HL-60/S4 treated with retinoic acid at 250 ng/mL for 4 days and 3 days (cell line): ENCODE measurements around the gene IL20RA.
"Not testable (repeated sequence)": the region's sequence is repeated elsewhere in the genome, so short reads cannot be mapped to it uniquely, and the experiment has no call there.

Experiments used
- in situ Hi-C: fragments of 300-500 bp; cut with MboI; formaldehyde crosslinking; loops from 2 replicates; pipeline ENCODE4 v1.7.0; 2022; ENCODE audit warnings: low sequenced_read_pairs

IL20RA gene, protein sequence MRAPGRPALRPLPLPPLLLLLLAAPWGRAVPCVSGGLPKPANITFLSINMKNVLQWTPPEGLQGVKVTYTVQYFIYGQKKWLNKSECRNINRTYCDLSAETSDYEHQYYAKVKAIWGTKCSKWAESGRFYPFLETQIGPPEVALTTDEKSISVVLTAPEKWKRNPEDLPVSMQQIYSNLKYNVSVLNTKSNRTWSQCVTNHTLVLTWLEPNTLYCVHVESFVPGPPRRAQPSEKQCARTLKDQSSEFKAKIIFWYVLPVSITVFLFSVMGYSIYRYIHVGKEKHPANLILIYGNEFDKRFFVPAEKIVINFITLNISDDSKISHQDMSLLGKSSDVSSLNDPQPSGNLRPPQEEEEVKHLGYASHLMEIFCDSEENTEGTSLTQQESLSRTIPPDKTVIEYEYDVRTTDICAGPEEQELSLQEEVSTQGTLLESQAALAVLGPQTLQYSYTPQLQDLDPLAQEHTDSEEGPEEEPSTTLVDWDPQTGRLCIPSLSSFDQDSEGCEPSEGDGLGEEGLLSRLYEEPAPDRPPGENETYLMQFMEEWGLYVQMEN

GRCh38 chr6:137044366-137045221 lies at the start of gene IL20RA:
Gene IL20RA, minus strand, starts transcription at chr6:137044965. Its CDS starts 237 bp downstream, at chr6:137044728.
- in situ Hi-C loops: no loop called here

DNA sequence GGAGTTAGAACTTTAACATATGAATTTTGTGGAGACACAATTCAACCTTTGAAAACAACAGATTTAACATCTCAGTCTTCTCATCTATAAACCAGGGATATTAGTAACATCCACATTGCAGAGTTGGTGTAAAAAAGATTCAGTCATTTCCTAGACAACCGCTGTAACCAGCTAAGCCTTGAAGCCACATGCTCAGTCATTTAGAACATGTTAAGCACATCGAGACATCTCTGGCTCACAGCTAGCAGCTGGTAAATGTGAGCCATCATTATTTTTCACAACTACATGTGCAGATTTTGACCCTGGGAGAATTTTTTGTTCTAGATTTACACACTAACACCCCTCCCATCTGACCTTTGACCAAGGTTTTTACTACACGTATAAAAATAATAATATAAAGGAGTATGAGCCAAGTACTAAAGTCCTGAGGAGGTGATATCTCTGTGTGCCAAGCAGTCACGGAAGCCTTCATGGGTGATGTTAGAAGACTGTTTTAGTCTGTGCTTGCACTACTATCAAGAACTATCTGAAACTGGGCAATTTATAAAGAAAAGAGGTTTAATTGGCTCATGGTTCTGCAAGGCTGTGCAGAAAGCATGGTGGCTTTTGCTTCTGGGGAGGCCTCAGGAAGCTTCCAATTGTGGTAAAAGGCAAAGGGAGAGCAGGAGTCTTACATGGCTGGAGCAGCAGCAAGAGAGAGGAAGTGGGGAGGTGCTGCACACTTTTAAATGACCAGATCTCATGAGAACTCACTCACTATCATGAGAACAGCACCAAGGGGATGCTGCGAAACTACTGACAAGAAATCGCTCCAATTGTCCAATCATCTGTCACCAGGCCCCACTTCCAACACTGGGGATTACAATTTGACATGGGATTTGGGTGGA lies 48.7 kb upstream of the IL20RA start:
- in situ Hi-C loops: no loop called here

- in situ Hi-C loops: no loop called here
These were observed 47.3 kb upstream of the IL20RA start for GRCh38 chr6:137092018-137092417.

DNA sequence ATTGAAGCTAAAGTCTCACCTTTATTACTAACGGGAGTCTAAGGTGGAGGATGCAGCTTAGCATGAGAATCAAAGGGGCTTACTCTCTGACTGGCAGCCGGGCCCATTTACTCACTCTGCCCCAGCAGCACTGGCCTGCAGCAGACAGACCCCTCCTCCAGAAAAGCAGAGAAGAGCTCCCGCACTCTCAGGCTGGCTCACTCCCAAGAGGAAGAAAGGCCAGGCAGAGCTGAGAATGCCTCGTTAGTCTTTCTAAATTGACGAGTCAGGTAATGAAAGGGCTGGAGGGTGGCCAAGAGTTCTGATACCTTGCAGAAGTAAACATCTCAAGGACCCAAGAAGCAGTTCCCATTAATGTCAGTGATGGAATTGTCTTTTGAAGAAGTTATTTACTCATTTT lies 44.5 kb upstream of the IL20RA start:
- in situ Hi-C loops: no loop called here

DNA sequence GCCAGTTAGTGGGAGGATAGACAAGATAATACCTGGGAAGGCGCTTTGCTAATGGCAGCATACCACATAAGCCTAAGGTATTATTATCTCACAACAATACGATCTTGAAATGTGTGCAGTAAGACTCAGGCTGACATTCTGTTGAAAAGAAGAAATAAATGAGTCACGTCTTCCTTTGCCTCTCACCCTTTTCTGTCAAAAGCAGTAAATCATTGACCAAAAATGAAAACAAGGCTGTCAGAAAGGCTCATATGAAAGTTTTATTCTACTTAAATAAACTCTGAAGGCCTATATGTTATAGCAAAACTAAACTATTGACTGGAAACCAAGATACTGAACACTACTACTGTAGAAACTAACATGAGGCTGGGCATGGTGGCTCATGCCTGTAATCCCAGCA lies 43.1 kb upstream of the IL20RA start:
- in situ Hi-C loops: no loop called here

DNA sequence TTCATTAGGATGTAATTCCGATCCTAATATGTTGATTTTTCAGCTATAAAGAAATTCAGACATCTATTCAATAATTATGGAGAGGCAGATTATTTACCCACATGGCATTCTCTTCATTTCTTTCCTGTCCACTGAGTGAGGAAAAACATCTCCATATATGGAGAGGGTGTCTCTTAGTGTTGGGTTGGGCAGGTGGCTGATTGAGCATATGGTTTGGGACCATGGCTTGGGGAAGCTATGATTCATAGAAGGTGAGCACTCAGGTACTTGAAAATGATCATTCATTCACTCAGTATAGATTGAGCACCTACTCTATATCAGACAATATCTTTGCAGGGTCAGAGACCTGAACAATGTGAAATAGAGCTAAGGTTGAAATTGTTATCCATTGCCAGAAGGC lies 41.3 kb upstream of the IL20RA start:
- in situ Hi-C loops: no loop called here

GRCh38 chr6:137084865-137085617 lies 40.3 kb upstream of the IL20RA start:
- in situ Hi-C loops: no loop called here

GRCh38 chr6:137084090-137084489 lies 39.3 kb upstream of the IL20RA start:
- in situ Hi-C loops: no loop called here

DNA sequence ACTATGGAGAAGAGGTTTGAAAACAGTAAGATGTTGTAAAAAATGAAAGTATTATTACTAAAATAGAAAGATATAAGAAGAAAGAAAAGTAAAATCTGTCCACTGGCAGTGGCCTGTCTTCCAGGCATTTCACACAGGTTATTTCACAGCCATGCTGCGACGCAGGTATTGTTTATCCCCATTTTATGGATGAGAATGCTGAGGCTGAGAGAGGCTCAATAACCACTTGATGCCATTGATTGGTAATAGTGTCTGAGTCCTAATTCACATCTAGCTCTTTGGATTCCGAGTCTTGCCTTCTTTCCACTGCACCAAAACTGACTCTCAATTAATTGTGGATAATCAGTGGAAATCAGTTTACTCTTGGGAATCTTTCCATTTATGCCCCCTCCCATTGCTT lies 37.2 kb upstream of the IL20RA start:
- in situ Hi-C loops: no loop called here

DNA sequence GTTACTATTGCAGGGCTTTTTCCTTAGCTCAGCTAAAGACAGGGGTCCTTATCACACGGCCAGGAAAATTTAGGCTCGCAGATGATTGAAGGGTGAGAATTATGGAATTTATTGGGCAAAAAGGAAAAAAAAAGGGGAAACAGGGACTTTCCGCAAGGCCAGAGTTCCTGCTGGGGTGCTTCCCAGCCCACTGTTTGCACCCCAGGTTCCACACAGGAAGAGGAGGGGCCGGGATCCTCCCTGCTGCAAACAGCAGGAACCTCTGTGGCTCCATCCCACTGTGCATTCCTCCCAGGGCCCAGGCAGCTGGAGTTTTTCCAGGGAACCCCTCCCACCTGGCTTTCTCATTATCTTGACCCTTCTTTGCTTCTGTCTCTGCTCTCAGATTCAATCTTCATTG lies 35.9 kb upstream of the IL20RA start:
- in situ Hi-C loops: no loop called here

DNA sequence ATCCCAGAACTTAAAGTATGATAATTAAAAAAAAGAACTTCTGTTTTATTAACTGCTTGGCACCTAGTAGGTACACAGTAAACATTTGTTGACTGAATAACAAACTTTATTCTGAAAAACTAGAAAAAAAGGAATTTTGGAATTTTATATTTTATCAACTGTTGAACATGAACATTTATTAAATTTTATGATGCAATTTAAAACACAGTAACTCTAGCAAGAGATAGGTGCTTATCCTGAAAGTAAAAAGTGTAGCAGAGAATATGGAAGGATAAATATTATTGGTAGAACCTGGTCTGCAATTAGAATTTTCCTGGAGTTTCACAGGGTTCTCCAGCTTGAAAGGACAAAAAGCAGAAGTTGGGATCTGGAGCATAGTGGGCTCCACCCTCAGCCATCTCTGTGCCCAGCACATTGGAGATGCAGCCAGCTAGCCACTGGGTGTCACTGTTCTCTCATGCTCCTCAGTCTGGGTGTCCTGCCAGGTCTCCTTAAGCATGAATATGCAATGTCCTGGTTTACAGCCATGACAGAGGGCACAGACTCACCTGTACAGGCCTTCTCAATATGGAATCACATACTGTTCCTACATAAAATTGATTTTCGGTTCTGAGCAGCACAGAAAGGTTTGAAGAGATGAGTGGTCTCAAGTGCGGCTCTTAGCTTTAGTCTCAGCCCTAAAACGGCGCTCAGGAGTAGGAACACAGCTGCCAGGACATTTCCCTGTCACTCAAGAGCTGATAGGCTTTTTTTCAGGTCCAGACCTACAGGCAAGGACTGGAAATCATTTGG lies 31.7 kb upstream of the IL20RA start:
- in situ Hi-C loops: no loop called here

- in situ Hi-C loops: not testable (repeated sequence)
These were observed 31.0 kb upstream of the IL20RA start for GRCh38 chr6:137075790-137076189.

DNA sequence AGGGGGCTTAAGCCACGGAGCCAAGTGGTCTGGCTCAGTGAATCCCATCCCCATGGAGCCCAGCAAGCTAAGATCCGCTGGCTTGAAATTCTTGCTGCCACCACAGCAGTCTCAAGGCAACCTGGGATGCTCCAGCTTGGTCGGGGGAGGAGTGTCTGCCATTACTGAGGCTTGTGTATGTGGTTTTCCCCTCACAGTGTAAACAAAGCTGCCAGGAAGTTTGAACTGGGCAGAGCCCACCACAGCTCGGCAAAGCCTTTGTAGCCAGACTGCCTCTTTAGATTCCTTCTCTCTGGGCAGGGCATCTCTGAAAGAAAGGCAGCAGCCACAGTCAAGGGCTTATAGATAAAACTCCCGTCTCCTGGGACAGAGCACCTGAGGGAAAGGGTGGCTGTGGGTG lies 25.5 kb upstream of the IL20RA start:
- in situ Hi-C loops: no loop called here

- in situ Hi-C loops: no loop called here
These were observed 22.6 kb upstream of the IL20RA start for GRCh38 chr6:137067399-137067798.

- in situ Hi-C loops: no loop called here
These were observed 13.3 kb upstream of the IL20RA start for GRCh38 chr6:137058037-137058436.

- in situ Hi-C loops: no loop called here
These were observed 11.5 kb upstream of the IL20RA start for GRCh38 chr6:137056121-137056880.

DNA sequence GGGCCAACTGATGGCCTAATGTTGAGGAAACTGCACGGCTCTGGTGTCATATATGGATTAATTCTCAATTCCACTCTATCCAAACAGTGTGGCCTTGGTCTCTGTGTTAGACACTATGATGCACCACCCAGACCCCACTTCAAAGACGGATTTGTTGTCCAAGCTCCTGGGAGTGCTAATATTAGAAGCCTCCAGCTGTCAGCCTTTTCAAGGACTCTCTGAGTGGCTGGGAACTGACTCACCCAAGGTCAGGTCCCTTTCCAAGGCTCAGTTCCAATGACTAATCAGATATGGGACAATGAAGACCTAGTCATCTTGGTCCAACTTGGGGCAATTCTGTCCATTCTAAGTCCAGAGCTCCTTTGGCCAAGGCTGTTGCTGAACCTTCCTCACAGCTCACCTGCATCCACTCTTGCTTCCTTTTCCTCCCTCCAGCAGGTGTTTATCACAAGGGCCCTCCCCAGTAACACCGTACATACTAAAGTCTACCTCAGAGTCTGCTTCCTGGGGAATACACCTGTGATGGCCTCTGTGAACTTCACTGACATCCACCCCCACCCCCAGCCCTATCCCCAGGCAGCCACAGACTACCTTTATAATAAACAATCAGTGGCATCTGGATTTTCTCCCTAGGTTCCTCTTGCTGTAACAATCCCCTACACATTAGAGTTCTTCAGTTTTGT lies 7.2 kb upstream of the IL20RA start:
- in situ Hi-C loops: no loop called here

GRCh38 chr6:137049095-137049494 lies 4.3 kb upstream of the IL20RA start:
- in situ Hi-C loops: no loop called here
